GM21381 (cell line): ENCODE results near the gene CSKMT.
"Not testable (repeated sequence)": the region's sequence is repeated elsewhere in the genome, so short reads cannot be mapped to it uniquely, and the experiment has no call there.

Source experiments
- ATAC-seq: cut with Tn5 transposase; IDR thresholded peaks from one replicate; pipeline ENCODE4 v1.9.1; 2021; ENCODE audit warnings: mild to moderate bottlenecking, moderate library complexity; ENCODE audit not compliant: unreplicated experiment

The CSKMT gene, protein sequence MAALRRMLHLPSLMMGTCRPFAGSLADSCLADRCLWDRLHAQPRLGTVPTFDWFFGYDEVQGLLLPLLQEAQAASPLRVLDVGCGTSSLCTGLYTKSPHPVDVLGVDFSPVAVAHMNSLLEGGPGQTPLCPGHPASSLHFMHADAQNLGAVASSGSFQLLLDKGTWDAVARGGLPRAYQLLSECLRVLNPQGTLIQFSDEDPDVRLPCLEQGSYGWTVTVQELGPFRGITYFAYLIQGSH

DNA sequence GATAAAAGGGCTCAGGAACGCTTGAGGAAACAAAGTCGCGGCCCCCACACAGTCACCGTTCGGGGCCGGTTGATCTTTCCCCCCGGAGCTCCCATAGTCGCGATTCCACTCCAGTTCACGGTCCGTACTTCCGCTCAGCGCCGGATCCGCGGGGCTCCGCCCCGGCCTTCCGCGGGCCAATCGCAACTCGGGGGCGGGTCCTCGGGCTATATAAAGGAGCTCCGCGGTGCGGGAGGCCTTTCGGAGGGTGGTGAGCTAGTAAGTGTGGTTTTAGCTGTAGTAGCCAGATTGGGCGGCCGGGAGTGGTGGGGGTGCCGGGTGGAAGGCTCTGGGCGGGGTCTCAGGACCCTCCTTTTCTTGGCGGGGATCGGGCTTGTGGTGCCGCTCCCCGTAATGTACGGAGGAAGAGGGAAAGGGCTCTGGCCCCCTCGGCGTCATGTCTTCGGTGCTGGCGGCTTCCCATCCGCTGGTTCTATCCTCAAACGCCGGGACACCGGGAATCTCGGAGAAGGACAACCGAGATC is at the start of gene CSKMT, which contains the start of gene C11orf98:
TSS of gene CSKMT (plus strand) at position 238 of the 524 bp plus-strand sequence. CDS start 568 bp downstream, outside the sequence.
TSS of gene C11orf98 (minus strand) at position 136 of the 524 bp plus-strand sequence. CDS start at position 95, 41 bp downstream.
- peak; percentile 79 for ATAC-seq

DNA sequence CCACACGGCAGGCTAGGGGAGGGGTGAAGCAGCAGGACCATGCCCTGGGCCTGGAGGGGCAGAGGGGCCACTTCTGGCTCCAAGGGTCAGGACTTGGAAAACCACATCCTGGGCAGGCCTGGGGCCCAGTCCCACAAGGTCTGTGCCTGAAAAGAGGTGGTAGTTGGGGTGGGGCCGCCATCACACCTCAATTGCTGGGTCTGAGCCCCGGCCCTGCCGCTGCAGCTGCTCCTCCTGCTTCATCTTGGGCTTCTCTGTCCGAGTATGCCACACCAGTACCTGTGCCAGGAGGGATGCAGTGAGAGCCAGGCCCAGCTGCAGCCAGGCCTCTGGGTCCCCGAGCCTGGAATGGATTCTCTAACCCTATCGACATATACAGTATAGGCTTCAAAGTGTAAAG is 49.6 kb upstream of the CSKMT start:
- ATAC-seq: no peak

DNA sequence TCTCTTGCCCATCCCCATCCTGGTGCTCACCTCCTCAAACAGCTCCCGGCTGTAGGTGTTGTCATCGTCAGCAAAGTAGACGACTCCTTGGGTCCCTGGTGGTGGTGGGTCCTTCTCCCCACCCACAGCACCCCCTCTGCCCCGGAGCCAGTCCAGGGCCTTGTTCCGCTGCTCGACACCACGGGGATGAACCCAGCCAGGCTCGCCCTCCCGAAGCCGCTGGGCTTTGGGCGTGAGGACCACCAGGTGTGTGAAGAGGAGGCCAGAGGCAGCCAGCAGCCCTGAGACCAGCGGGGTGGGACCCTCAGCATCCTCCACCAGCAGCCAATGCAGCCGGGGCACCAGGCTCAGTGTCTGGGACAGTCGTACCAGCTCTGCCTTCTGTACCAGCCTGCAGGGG is 48.2 kb upstream of the CSKMT start:
- not testable (repeated sequence) for ATAC-seq

DNA sequence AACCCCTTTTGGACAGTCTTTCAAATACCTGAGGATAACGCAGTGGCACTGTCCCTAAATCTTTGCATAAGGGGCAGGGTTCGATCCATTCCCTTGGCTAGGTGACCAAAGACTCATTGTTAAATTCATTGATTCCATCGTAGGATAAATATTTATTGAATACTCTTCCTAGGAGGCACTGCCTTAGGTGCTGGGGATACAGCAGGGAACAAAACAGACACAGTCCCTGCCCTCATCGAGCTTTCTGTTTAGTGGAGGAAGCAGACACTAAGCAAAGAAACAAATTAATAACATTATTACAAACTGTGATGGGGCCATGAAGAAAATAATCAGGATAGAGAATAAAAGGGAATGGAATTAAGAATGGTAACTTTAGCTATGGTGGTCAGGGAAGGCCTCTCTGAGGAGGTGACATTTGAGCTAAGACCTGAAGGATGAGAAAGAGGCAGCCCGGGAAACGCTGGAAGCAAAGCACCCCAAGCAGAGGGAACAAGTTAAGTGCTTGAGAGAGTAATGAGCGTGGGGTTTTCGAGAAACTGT is 44.0 kb upstream of the CSKMT start:
- ATAC-seq: no peak

DNA sequence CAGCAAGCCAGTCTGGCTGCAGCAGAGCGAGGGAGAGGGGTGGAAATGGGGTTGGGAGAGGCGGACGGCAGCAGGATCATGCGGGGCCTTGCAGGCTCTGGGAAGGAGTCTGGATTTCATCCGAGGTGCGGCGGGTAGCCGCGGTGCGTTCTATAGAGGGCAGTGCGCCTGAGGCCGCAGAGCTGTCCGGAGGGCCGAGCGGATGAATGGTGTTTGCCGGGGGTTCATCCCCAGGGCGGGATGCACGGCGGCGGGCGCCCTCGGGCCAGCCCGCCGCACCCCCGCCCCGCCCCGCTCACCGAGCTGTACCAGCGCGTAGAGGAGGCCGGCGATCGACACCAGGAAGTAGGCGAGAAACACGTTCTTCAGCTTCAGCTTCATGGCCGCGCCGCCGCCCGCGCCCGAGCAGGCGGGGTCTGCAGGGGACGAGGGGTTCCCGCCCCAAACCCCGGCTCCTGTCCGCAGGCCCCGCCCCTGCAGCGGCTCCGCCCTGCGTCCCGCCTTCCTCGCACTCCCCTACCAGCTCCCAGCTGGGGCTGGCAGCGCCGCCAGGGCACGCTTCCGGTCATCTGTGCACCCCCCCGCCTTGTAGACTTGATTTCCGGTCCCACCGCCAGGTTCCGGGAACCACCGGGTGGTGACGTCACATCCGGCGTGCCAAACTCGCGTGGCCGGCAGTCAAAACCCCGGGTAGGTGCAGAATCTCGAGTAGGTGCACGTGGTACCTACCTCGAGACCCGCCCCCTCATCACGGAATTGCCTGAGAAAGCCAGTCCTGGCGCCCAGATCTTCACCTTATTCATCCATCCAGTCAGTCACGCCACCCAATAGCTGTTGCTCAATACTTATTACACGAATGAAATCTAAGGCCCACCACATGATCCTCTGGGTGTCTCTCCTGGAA is 43.3 kb upstream of the CSKMT start, which contains the start of gene B3GAT3:
TSS of gene B3GAT3 (minus strand) at position 420 of the 904 bp plus-strand sequence. CDS start at position 381, 39 bp downstream.
- peak; percentile 94 for ATAC-seq

DNA sequence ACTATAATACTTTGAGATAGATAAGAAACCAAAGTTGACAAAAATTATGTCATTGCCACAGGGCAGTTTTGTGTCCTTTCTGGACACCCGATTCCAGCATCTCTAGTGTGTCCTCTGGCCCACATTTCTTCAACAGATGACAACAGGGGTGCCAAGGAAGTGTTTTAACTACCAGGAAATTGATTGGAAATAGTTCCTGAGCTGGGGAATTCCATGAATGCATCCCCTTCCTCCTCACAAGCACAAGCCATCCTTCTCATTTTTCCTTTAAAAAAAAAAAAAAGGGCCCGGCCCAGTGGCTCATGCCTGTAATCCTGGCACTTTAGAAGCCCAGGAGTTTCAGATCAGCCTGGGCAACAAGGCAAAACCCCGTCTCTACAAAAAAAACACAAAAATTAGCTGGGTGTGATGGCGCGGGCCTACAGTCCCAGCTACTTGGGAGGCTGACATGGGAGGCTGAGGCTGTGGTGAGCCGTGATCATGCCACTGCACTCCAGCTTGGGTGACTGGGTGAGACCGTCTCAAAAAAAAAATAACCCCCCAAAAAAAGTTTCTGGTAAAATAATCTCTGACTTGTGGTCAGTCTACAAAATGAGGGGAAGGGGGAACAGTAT is 42.5 kb upstream of the CSKMT start:
- ATAC-seq: no peak

DNA sequence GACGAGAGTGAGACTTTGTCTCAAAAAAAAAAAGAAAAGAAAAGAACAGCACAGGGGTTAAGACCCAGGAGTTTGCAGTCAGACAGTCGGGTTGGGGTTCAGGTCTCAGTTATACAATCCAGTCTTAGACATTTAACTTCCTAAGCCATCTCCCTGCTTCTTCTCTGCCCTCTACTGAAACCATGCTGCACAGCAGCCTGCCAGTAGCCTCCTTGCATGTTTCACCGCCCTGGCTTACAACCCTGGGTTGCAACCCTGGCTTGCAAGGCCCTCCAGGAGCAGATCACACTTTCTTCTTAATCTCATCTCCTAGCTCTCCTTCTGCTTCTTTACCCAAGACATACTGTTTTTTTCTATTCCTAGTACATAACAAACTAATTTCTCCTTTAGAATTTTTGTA is 37.4 kb upstream of the CSKMT start:
- no peak for ATAC-seq

DNA sequence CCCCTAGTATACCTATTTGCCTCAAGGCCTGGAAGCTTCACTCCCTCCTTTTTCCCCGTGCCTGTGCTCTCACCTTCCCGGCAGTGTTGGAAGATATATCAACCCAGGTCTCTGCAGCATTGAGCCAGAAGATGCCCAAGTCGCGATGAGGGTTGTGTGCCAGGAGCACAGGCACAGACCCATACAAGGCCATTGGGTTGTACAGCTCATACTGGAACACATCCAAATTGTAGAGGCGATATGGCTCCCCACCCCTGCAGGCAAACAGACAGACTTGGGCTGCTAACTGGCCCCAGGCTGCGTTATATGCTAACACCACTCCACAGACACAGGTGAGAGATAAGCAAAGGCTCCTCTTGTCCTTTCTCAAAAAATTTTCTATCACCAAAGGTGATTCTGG is 32.6 kb upstream of the CSKMT start:
- ATAC-seq: no peak

DNA sequence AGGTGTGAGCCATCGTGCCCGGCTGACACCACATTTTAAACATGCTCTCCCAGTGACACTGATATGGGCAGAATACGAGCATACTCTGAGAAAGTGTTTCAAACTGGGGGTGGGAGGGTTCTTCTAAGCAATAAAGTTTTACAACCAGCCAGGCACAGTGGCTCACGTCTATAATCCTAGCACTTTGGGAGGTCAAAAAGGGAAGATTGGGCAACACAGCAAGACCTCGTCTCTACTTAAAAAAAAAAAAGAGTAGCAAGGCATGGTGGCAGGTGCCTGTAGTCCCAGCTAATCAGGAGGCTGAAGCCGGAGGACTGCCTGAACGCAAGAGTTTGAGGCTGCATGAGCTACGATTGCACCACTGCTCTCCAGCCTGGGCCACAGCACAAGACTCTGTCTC is 20.9 kb upstream of the CSKMT start:
- no peak for ATAC-seq

DNA sequence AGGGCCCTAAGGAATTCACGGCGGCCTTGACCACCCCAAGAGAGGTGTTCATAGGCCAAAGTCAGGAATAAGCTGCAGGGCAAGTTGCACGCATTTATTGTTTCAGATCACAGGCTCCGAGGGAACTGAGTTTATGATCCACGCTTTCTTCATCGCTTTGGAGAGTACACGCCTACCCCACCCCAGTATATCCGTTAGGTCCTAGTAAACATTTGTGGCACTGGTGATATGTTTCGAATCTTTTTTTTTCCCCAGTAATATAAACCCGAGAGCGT is 19.5 kb upstream of the CSKMT start:
- no peak for ATAC-seq

DNA sequence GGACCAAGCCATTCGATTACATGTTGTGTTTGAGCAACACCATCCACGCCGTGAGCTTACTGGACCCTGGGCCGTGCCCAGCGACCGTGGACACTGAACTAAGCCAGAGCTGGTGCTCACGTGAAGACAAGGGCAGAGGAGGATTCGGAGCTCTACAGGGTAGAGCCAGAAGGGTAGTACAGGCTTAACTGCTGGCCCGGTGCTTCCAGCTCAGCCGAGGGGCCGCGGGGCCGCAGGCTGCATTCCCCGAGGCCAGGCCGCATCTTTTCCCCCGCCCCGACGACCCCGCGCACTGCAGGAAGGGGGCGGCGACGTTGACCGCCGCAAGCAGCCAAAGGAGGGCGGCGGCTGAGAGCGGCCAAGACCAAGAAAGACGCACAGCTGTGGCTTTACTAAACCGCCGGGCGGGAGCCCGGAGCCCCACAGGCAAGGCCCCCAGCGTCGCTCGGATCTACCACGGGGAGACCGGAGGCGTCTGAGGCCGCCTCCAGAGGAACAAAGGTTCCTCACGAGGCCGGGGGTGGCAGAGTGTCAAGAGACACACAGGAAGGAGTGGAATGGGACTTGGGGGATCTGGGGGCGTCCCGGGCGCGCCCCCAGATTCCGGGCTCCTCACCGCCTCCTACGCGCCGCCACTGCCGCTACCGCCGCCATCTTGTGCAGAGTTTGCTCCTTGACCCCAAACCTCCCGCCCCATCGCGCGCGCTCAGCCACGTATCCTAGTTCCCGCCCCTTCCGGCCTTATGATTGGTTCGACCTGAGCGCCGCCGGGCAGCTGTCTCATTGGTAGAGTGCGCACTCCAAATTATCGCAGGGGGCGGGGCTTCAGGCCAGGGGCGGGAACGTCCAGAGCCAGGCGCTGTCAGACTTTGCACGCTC is 18.9 kb upstream of the CSKMT start, which contains the start of gene GANAB:
TSS of gene GANAB (minus strand) at position 668 of the 879 bp plus-strand sequence. CDS start at position 654, 14 bp downstream.
- ATAC-seq: peak; percentile 93

DNA sequence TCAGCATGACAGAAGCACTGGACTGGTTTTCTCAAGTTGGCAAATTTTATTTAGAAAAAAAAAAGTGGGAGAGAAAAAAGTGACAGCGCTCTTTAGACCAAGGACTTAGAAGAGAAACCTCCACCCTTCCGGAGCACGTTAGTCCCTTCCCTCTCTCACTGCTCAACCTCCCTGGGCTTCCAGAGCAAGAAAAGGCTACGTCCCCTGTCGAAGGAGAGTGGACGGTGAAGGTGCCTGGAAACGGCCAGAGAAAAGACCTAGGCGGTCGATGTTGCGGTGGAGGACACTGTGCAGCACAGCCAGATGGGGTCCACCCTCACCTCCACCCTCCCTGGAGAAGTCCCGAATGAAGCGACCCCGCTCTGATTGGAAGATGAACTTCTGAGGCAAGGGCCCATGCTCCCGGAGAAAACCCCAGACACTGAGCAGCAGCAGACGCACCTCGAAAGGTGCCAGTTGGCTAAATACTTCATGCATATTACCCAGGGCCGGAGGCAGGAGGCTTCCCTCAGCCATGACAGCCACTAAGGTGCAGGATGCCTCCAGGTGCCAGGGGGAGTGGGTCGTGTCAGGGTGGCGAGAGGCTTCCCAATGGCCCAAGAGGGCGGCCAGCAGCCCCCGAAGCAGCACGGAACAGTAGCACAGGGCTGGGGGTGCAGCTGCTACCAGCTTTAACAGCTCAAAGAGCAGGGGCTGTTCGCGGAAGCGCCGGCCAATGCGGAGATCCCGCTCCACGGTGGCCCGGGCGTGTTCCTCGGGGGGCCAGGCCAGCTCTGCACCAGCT is 18.1 kb upstream of the CSKMT start:
- no peak for ATAC-seq

DNA sequence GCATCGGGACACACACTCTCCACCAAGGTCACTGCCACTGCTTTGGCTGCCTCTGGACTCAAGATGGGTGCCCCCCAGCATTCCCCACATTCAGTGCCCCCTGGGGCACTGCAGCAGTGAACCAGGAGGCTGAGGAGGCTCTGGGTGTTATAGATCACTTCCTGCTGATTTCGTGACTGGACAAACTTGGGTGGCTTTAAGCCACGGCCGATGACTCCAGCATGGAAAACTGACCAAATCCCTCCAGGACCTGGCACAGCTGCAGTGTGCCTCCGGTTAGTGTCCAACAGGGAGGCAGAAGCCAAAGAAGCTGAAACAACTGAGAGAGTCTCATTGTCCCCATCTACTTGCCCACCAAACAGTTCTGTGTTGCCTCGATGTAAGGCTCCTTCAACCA is 17.5 kb upstream of the CSKMT start:
- ATAC-seq: no peak

DNA sequence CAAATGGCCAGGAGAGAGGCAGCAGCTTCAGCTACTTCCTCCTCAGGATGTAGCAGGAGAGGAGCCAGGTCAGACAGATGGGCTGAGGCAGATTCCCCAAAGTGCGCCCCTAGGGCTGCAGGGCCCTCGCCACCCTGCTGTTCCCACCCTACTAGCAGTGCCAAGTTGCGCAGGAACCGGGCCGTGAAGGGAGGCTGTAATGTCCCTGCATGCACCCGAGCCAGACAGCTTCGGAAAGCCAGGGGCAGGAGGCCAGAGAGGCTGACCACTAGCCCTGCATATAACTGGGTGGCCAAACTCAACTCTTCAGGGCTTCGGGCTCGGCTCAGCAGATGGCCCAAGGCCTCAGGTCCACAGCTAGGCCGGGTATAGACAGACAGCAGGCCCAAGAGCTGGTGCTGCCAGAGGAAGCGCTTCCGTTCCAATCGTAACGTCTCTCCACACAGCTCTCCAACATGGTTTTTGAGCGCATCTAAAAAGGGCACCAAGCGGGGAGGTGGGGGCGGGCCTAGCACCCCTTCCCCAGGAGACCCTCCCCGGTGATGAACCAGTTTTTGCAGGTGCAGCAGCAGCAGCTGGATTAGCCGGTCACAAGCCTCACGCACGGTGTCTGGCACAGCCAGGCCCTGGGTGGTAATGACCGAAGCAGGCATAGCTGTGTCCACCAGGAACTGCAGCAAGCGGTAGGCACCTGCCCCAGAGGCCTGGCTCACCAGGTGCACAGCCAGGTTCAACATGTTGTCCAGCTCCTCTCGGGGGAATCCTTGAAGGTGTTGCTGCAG is 16.7 kb upstream of the CSKMT start:
- ATAC-seq: no peak

DNA sequence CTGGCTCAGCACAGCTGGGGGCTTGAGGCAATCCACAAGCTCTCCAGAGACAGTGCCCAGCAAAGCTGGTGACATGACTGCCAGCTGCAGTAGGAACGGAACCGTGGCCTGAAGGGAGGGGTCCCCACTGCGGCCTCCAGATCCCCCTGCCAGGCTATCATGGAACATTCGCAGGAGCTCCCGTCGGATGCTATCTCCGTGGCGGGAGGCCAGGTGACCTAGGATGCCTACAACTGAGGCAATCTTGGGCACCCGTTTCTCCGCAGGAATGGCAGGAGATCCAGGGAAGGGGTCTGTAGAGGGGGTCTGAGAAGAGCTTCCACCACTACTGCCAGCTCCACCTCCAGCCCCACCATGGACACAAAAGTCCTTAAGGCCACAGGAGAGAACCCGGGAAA is 16.1 kb upstream of the CSKMT start:
- no peak for ATAC-seq

DNA sequence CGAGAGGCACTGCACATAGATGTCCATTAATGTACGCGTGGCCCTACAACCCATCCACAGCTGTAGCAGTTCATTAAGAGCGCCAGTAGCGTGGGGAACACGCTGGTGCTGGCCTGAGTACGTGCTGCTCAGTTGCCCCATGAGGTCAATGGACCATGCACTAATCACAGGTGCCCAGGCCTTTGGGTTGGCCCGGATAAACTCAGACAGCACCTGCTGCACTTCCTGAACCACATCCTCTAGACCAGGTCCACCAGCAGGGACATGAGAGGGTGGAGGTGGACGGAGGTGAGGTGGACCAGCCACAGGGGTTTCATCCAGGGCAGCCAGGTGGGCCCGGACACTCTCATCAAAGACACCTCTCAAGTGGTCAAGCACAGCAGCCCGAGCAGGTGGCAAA is 15.6 kb upstream of the CSKMT start:
- no peak for ATAC-seq

DNA sequence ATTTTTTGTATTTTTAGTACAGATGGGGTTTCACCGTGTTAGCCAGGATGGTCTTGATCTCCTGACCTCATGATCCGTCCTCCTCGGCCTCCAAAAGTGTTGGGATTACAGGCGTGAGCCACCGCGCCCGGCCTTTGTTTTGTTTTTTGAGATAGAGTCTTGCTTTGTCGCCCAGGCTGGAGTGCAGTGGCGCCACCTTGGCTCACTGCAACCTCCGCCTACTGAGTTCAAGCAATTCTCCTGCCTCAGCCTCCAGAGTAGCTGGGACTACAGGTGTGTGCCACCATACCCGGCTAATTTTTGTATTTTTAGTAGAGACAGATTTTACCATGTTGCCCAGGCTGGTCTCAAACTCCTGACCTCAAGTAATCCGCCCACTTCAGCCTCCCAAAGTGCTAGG is 14.8 kb upstream of the CSKMT start:
- not testable (repeated sequence) for ATAC-seq

DNA sequence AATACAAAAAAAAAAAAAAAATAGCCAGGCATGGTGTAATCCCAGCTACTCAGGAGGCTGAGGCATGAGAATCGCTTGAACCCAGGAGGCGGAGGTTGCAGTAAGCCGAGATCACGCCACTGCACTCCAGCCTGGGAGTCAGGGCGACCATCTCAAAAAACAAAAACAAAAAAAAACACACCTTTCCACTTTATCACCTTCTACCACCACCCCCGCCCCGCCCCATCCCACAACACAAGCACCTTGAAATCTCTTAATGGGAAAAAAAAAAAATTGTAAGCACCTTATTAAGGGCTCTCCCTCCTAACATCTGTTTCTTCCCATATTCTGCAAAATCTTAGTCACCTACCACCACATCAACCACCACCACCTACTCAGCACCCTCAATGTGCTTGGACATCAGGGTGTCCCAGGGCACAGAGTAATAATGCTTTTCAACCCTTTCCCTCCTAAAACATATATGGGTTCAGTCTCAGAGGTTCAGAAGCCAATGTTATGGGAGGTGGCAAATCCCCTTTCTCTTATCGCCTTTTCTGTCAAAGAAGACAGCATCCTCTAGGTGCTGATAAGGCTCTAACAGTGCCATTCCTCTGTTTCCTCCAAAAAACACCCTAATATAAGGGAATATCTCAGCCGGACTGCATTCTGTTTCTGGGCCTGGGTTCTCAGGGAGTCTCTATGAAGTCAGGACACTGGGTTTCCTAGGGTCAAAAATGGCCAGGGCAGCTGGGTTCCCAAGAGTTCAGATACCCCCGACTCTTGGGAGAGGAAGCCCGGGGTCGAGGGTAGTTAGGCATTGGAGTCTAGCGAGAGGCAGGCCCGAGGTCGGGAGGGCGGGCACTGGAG is 12.7 kb upstream of the CSKMT start:
- ATAC-seq: no peak
